DMS153 (cell line): Measurements from ENCODE around the gene PIAS4.

Source experiments
- DNase-seq: peaks from one replicate; lab custom pipeline; 2025; lab: John Stamatoyannopoulos, UW

Gene PIAS4

GRCh38 chr19:3977242-3978143 lies 30.0 kb upstream of the PIAS4 start:
- DNase-seq, result no peak

GRCh38 chr19:3978145-3978544 lies 29.4 kb upstream of the PIAS4 start:
- DNase-seq, result no peak

GRCh38 chr19:3979289-3979673 lies 28.3 kb upstream of the PIAS4 start:
- no peak for DNase-seq

- DNase-seq, result no peak
Observed at GRCh38 chr19:3979674-3980352, 27.7 kb upstream of the PIAS4 start.

GRCh38 chr19:3980353-3981251 lies 26.9 kb upstream of the PIAS4 start:
- DNase-seq, result no peak

- no peak for DNase-seq
Observed at GRCh38 chr19:3981373-3981735, 26.2 kb upstream of the PIAS4 start.

- DNase-seq, result no peak
Observed at GRCh38 chr19:3981736-3982681, 25.5 kb upstream of the PIAS4 start.

GRCh38 chr19:3982701-3983541 lies 24.6 kb upstream of the PIAS4 start:
- DNase-seq, result no peak

GRCh38 chr19:3983542-3983914 lies 24.0 kb upstream of the PIAS4 start:
- no peak for DNase-seq

GRCh38 chr19:3983936-3984583 lies 23.5 kb upstream of the PIAS4 start:
- no peak for DNase-seq

GRCh38 chr19:3984584-3984907 lies 23.0 kb upstream of the PIAS4 start:
- DNase-seq, result no peak

GRCh38 chr19:3984908-3985642 lies 22.5 kb upstream of the PIAS4 start, which contains the start of gene EEF2:
Gene EEF2 (minus strand): TSS chr19:3985463. CDS start chr19:3985380, 83 bp downstream.
- peak; percentile 68 for DNase-seq

- DNase-seq, result peak; percentile 41
Observed at GRCh38 chr19:3985643-3986259, 21.8 kb upstream of the PIAS4 start.

- peak; percentile 86 for DNase-seq
Observed at GRCh38 chr19:3986260-3987041, 21.1 kb upstream of the PIAS4 start.

- DNase-seq, result peak; percentile 80
Observed at GRCh38 chr19:3987619-3988371, 19.7 kb upstream of the PIAS4 start.

- no peak for DNase-seq
Observed at GRCh38 chr19:3990815-3991117, 16.8 kb upstream of the PIAS4 start.

GRCh38 chr19:3995607-3996006 lies 11.9 kb upstream of the PIAS4 start:
- DNase-seq, result no peak
